BJ (cell line): ENCODE data around the gene GAREM2. TPM values are rescaled to one million over a fixed set of nuclear protein-coding genes. Genes with fewer than 3 reads are reported as not detected.

Experiments used
- CTCF ChIA-PET: fragments of 350-600 bp; formaldehyde crosslinking; extraction: SDS; loops from one replicate; lab custom pipeline; 2021; ENCODE audit warnings: antibody characterized with exemption, inconsistent platforms; lab: Yijun Ruan, JAX
- POLR2A ChIA-PET: fragments of 300-600 bp; sonication (Branson Sonifier 250); formaldehyde crosslinking; extraction: SDS; loops from one replicate; lab custom pipeline; 2021; ENCODE audit warnings: antibody characterized with exemption; lab: Charles Lee
- DNase-seq: peaks from one replicate; pipeline ENCODE4 v3.0.0-alpha.2; 2011; ENCODE audit warnings: low read depth
- H3K27me3 ChIP-seq: 2 replicates; pipeline ENCODE4 v1.6.0; 2011; ENCODE audit warnings: low read length; ENCODE audit not compliant: control insufficient read depth, insufficient read depth
- H3K36me3 ChIP-seq: 2 replicates; pipeline ENCODE4 v1.5.1; 2011; ENCODE audit warnings: low read length; ENCODE audit not compliant: control insufficient read depth, insufficient read depth
- H3K4me3 ChIP-seq: 2 replicates; pipeline ENCODE4 v1.5.1; 2011; ENCODE audit warnings: low read depth, mild to moderate bottlenecking, control low read depth, low read length
- polyA plus RNA-seq: library from polyadenylated mRNA; depleted of rRNA; stranded (reverse); fragments of >200 nt; gene quantifications from 2 replicates; pipeline ENCODE4 v1.2.3, GENCODE V29; 2011
- TF ChIP-seq, protein P1 (sequence below): IDR thresholded peaks from 2 replicates; pipeline ENCODE4 v1.5.1; 2011; ENCODE audit warnings: low read depth, mild to moderate bottlenecking, control low read depth, inconsistent platforms, low read length, moderate library complexity; ENCODE audit not compliant: insufficient read depth

Gene GAREM2
- polyA plus RNA-seq, 1 experiment, result 2.3 TPM

- H3K4me3 ChIP-seq, result no peak overlapping the region
- no peak for DNase-seq
- TF ChIP-seq, protein P1, sequence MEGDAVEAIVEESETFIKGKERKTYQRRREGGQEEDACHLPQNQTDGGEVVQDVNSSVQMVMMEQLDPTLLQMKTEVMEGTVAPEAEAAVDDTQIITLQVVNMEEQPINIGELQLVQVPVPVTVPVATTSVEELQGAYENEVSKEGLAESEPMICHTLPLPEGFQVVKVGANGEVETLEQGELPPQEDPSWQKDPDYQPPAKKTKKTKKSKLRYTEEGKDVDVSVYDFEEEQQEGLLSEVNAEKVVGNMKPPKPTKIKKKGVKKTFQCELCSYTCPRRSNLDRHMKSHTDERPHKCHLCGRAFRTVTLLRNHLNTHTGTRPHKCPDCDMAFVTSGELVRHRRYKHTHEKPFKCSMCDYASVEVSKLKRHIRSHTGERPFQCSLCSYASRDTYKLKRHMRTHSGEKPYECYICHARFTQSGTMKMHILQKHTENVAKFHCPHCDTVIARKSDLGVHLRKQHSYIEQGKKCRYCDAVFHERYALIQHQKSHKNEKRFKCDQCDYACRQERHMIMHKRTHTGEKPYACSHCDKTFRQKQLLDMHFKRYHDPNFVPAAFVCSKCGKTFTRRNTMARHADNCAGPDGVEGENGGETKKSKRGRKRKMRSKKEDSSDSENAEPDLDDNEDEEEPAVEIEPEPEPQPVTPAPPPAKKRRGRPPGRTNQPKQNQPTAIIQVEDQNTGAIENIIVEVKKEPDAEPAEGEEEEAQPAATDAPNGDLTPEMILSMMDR, result no peak
- POLR2A ChIA-PET, result no interaction called here
- H3K36me3 ChIP-seq, result no peaks in the 10 kb centered on the region
- peaks cover 15% of the 10 kb centered on the region for H3K27me3 ChIP-seq
- CTCF ChIA-PET, result interaction anchor here (1.5 kb wide), 1 partner anchor 185 kb away, joined by 4 read pairs; no protein-coding TSS in a partner anchor
Measured at GRCh38 chr2:26177122-26177521, 4.2 kb downstream of the GAREM2 start.

DNA sequence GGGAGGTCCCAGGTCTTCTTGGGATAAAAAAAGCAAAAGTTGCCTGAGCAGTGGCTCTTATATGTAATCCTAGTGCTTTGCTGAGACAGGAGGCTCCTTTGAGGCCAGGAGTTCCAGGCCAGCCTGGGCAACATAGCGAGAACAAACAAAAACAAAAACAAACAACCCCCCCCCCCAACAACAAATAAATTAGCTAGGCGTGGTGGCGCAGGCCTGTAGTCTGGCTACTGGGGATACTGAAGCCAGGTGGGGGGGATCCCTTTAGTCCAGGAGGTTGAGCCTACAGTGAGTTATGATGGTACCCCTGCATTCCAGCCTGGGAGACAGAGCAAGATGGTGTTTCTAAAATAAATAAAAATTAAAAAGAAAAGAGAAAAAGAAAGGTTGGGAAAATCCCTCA lies 5.4 kb downstream of the GAREM2 start:
- POLR2A ChIA-PET, result interaction anchor here (0.7 kb wide), 1 partner anchor 170 kb away, joined by 11 read pairs; no protein-coding TSS in a partner anchor
- TF ChIP-seq, protein P1, result no peak
- Histone ChIP-seq H3K4me3 (peak overlapping the region; percentile 55), H3K27me3 (peaks cover 11% of the 10 kb centered on the region), H3K36me3 (no peaks in the 10 kb centered on the region)
- DNase-seq, result no peak
- CTCF ChIA-PET, result interaction anchor here (0.6 kb wide), 1 partner anchor 167 kb away, joined by 3 read pairs; no protein-coding TSS in a partner anchor

DNA sequence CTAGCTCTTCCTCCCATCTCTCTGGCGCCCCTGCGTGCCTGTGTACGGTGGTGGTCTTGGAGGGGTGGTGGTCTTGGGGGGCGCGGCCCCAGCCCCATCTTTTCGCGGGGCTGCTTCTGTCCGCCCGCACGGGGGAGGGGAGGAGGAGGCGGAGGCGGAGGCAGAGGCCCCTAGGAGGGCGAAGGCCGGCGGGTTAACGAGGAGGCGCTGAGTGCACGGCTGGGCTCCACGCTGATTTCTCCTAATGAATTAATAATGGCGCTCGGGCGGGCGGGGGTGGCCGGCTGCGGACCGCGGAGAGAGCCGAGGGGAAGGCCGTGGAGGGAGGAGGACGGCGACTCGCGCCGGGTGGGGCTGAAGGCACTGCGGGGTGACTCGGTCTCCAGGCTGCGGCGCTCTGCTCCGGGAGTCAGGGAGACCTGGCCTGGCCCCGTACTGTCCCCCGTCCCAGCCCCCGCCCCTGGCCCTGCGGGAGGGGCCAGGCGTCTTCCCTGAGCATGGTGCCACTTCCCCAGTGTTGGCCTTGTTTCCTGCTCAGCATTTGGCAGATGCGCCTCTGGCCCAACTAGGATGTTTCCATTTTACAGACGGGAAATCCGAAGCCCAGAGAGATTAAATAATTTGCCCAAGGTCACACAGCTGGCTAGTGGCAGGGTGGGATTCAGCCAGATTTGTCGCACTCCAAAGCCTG lies 6.0 kb downstream of the GAREM2 start:
- TF ChIP-seq, protein P1, result no peak

GRCh38 chr2:26179446-26179913 lies 6.6 kb downstream of the GAREM2 start:
- ChIA-PET POLR2A (no interaction called here), CTCF (no interaction called here)
- Histone ChIP-seq H3K36me3 (no peaks in the 10 kb centered on the region), H3K4me3 (no peak overlapping the region), H3K27me3 (peaks cover 3% of the 10 kb centered on the region)
- TF ChIP-seq, protein P1, result no peak
- DNase-seq, result no peak

More for the DNA sequence above, 6.0 kb downstream of the GAREM2 start:
- ChIA-PET CTCF (interaction anchor here (0.6 kb wide), 1 partner anchor 166 kb away, joined by 3 read pairs; no protein-coding TSS in a partner anchor), POLR2A (no interaction called here)
- no peak for DNase-seq
- H3K4me3 ChIP-seq, result peak overlapping the region; percentile 55
- H3K36me3 ChIP-seq, result no peaks in the 10 kb centered on the region
- peaks cover 7% of the 10 kb centered on the region for H3K27me3 ChIP-seq

DNA sequence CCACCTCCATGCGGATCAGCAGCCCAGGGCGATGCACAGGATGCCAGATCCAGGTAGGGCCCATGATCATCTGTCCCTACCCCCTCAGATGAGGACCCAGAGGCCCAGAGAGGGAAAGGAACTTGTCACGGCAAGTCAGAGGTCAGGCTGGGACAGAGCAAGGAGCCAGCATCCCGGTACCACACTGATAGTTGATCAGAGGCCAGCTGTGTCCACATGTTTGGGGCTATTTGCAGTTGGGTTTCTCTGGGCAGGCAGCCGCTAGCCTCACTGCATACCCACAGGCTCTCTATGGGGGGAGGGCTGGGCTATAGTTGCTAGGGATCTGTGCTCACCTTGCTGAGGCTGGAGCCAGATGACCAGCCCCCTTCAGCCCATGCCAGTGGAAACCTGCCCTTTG lies 9.6 kb downstream of the GAREM2 start:
- Histone ChIP-seq H3K36me3 (no peaks in the 10 kb centered on the region), H3K4me3 (no peak overlapping the region), H3K27me3 (no peaks in the 10 kb centered on the region; the same call in none of the 2 replicates)
- TF ChIP-seq, protein P1, result no peak
- CTCF ChIA-PET, result no interaction called here
- no peak for DNase-seq
- POLR2A ChIA-PET, result no interaction called here
